ENCODE data around the gene ATP2B3.

DNA sequence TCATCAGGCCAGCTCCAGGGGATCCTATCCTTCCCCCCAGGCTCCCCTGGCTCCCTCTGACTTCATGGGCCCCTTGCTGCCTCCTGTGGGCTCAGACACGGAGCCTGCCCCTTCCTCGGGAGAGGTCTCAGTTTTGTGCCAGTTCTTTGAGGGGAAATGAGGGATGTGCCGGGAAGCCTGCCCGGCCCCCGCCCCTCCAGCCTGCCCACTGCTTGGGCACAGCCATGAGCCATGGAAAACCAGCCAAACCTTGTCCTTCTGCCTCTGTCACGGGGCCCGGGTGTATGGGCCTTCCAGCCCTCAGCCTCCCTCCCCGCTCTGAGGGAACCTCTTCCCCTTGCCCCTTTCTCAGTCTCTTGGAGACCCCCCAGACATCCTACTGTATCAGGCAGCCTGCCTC, 15.9 kb upstream of the ATP2B3 start:
- TF ChIP-seq POLR2A (IDR thresholded peaks at IDR 0.05; ENCODE audit: low read depth) = no peak
- TF ChIP-seq CTCF (IDR thresholded peaks at IDR 0.05) = no peak
- no peak for TF ChIP-seq EP300 (IDR thresholded peaks at IDR 0.05)
- no peak for TF ChIP-seq POLR2AphosphoS5 (IDR thresholded peaks at IDR 0.05)
